ENCODE data around the gene BATF. TPM values are rescaled to one million over a fixed set of nuclear protein-coding genes. Genes with fewer than 3 reads are reported as not detected.

The BATF gene
- total RNA-seq, 4 donors from 2014 or later, result 2.7 TPM; not detected in 2

GRCh38 chr14:75501080-75501479 lies 21.2 kb upstream of the BATF start:
- no peak overlapping the region for H3K27ac ChIP-seq
- H3K36me3 ChIP-seq, result no peaks in the 10 kb centered on the region
- WGBS, 2 donors (ENCODE audit: low coverage in 1 of 2), result 91 to 100% methylated on average over 3 of the region's 3 CpGs
- H3K27me3 ChIP-seq, result no peaks in the 10 kb centered on the region
- no peaks in the 10 kb centered on the region for H3K4me1 ChIP-seq
- intact Hi-C loops (cut with DNase I; ENCODE audit: low total_unique reads), result no loop called here
- DNase-seq, result no peak
- no peak for TF ChIP-seq POLR2A (IDR thresholded peaks at IDR 0.05)
- TF ChIP-seq, protein P1, sequence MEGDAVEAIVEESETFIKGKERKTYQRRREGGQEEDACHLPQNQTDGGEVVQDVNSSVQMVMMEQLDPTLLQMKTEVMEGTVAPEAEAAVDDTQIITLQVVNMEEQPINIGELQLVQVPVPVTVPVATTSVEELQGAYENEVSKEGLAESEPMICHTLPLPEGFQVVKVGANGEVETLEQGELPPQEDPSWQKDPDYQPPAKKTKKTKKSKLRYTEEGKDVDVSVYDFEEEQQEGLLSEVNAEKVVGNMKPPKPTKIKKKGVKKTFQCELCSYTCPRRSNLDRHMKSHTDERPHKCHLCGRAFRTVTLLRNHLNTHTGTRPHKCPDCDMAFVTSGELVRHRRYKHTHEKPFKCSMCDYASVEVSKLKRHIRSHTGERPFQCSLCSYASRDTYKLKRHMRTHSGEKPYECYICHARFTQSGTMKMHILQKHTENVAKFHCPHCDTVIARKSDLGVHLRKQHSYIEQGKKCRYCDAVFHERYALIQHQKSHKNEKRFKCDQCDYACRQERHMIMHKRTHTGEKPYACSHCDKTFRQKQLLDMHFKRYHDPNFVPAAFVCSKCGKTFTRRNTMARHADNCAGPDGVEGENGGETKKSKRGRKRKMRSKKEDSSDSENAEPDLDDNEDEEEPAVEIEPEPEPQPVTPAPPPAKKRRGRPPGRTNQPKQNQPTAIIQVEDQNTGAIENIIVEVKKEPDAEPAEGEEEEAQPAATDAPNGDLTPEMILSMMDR (IDR thresholded peaks at IDR 0.05), result no peak
- TF ChIP-seq EP300 (IDR thresholded peaks at IDR 0.05; ENCODE audit: low read depth), result no peak
- TF ChIP-seq POLR2AphosphoS5 (IDR thresholded peaks at IDR 0.05), result no peak
- H3K4me3 ChIP-seq, result no peak overlapping the region
- in situ Hi-C loops (cut with MboI; ENCODE audit: low pct_ligation_motif_present in 1 of 4, low pct_unique_long_range_greater_than_20kb in 1 of 4, low sequenced_read_pairs in 3 of 4), result no loop called here
- no peaks in the 10 kb centered on the region for H3K9me3 ChIP-seq

DNA sequence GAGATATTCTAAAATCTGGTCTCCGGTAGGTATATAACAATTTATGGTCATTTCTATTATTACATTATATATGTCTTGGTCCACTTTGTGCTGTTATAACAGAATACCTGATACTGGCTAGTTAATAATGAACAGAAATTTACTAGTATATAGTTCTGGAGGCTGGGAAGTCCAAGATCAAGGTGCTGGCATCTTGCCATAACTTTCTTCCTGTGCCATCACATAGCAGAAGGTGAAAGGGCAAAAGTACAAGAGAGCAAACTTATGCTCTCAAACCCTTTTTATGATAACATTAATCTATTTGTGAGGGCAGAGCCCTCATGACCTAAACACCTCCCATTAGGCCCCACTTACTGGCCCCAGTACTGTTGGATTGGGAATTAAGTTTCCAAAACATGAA lies 17.9 kb upstream of the BATF start:
- Histone ChIP-seq H3K27me3 (no peaks in the 10 kb centered on the region), H3K27ac (no peak overlapping the region), H3K4me3 (no peak overlapping the region), H3K9me3 (peaks cover 0 to 5% of the 10 kb centered on the region in 2 donors), H3K36me3 (no peaks in the 10 kb centered on the region), H3K4me1 (no peaks in the 10 kb centered on the region)
- in situ Hi-C loops (cut with MboI; ENCODE audit: low pct_ligation_motif_present in 1 of 4, low pct_unique_long_range_greater_than_20kb in 1 of 4, low sequenced_read_pairs in 3 of 4) (no loop called here), intact Hi-C loops (cut with DNase I; ENCODE audit: low total_unique reads) (no loop called here)
- TF ChIP-seq, protein P1 (IDR thresholded peaks at IDR 0.05), result no peak
- TF ChIP-seq EP300 (IDR thresholded peaks at IDR 0.05; ENCODE audit: low read depth) (no peak), POLR2AphosphoS5 (IDR thresholded peaks at IDR 0.05) (no peak), POLR2A (IDR thresholded peaks at IDR 0.05) (no peak)
- 97 to 100% methylated on average over 1 of the region's 1 CpG for WGBS, 2 donors (ENCODE audit: low coverage in 1 of 2)
- DNase-seq, result no peak

DNA sequence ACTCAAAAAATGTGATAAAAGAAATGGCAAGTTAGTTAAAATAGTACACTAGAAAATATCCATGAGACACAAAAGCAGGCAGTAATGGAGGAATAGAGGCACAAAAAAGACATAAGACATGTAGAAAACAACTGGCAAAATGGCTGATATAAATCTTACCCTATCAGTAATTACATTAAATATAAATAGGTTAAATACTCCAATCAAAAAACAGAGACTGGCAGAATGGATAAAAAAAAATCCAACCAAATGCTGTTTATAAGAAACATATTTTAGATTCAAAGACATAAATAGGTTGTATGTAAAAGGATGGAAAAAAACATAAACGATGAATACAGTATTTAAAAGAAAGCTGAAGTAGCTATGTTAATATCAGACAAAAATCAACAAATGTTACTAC lies 15.3 kb upstream of the BATF start:
- intact Hi-C loops (cut with DNase I; ENCODE audit: low total_unique reads), result no loop called here

GRCh38 chr14:75510547-75510946 lies 11.7 kb upstream of the BATF start:
- Histone ChIP-seq H3K27ac (no peak overlapping the region), H3K27me3 (no peaks in the 10 kb centered on the region), H3K4me1 (peaks cover 0 to 7% (median 3%) of the 10 kb centered on the region in 4 donors), H3K9me3 (peaks cover 4 to 13% of the 10 kb centered on the region in 2 donors), H3K36me3 (no peaks in the 10 kb centered on the region), H3K4me3 (no peak overlapping the region)
- in situ Hi-C loops (cut with MboI; ENCODE audit: low pct_ligation_motif_present in 1 of 4, low pct_unique_long_range_greater_than_20kb in 1 of 4, low sequenced_read_pairs in 3 of 4) (no loop called here), intact Hi-C loops (cut with DNase I; ENCODE audit: low total_unique reads) (no loop called here)
- TF ChIP-seq POLR2AphosphoS5 (IDR thresholded peaks at IDR 0.05), result no peak
- TF ChIP-seq EP300 (IDR thresholded peaks at IDR 0.05; ENCODE audit: low read depth), result no peak
- TF ChIP-seq, protein P1 (IDR thresholded peaks at IDR 0.05), result no peak
- TF ChIP-seq POLR2A (IDR thresholded peaks at IDR 0.05), result no peak
- DNase-seq, result no peak
- WGBS, 2 donors (ENCODE audit: low coverage in 1 of 2), result 80 to 84% methylated on average over 1 of the region's 1 CpG

More for the DNA sequence above, 15.3 kb upstream of the BATF start:
- TF ChIP-seq, protein P1 (IDR thresholded peaks at IDR 0.05), result no peak
- WGBS, 2 donors (ENCODE audit: low coverage in 1 of 2), result 97 to 100% methylated on average over 1 of the region's 1 CpG
- Histone ChIP-seq H3K36me3 (no peaks in the 10 kb centered on the region), H3K27ac (no peak overlapping the region), H3K27me3 (no peaks in the 10 kb centered on the region), H3K4me3 (no peak overlapping the region), H3K9me3 (peaks cover 4 to 13% of the 10 kb centered on the region in 2 donors), H3K4me1 (no peaks in the 10 kb centered on the region)
- DNase-seq, result no peak
- in situ Hi-C loops (cut with MboI; ENCODE audit: low pct_ligation_motif_present in 1 of 4, low pct_unique_long_range_greater_than_20kb in 1 of 4, low sequenced_read_pairs in 3 of 4), result no loop called here

Data from transverse colon (tissue), 4 donors.